K562 (cell line): ENCODE data around the gene ZNF319. TPM values are rescaled to one million over a fixed set of nuclear protein-coding genes. Genes with fewer than 3 reads are reported as not detected.

Experiments
- ARID3A ChIP-seq: IDR thresholded peaks from 2 replicates; pipeline ENCODE4 v1.6.1; 2012; ENCODE audit warnings: low read depth, low read length, improper control_type of control experiment, borderline replicate concordance
- ASH1L ChIP-seq: fragments of 450-650 bp; IDR thresholded peaks from 2 replicates; pipeline ENCODE4 v1.6.1; 2018; ENCODE audit warnings: borderline replicate concordance, mild to moderate bottlenecking, low read depth; ENCODE audit not compliant: partially characterized antibody
- C11orf30 ChIP-seq: fragments of 450-650 bp; IDR thresholded peaks from 2 replicates; pipeline ENCODE4 v1.6.1; 2016; ENCODE audit warnings: low read depth, mild to moderate bottlenecking
- CREB5 ChIP-seq: fragments of 250-450 bp; sonication (Bioruptor Pico); IDR thresholded peaks from 2 replicates; pipeline ENCODE4 v1.5.0; 2020; ENCODE audit warnings: mild to moderate bottlenecking
- HMG20B ChIP-seq: fragments of 250-450 bp; sonication (Bioruptor Pico); IDR thresholded peaks from 2 replicates; pipeline ENCODE4 v1.5.0; 2021; ENCODE audit warnings: mild to moderate bottlenecking
- IFI16 ChIP-seq: fragments of 250-450 bp; sonication (Bioruptor Pico); IDR thresholded peaks from 2 replicates; pipeline ENCODE4 v2.1.2; 2022; ENCODE audit warnings: mild to moderate bottlenecking, inconsistent platforms
- KAT2B ChIP-seq: IDR thresholded peaks from one replicate; pipeline ENCODE4 v1.6.1; 2012; ENCODE audit warnings: low read depth, mild to moderate bottlenecking, control low read depth, inconsistent platforms, low read length, moderate library complexity
- NR2C1 ChIP-seq, 2 experiments: fragments of 450-650 bp; IDR thresholded peaks; 2 replicates each; pipeline ENCODE4 v1.6.1; 2017; ENCODE audit warnings: mild to moderate bottlenecking in 2 of 2, antibody characterized with exemption in 1 of 2, inconsistent platforms in 1 of 2, missing compliant biosample characterization in 1 of 2, missing genetic modification characterization in 1 of 2
- PURB ChIP-seq: sonication (generic); formaldehyde crosslinking; IDR thresholded peaks from 2 replicates; pipeline ENCODE4 v1.9.0; 2021; ENCODE audit warnings: low read depth, mild to moderate bottlenecking, missing genetic modification reagents
- RBM39 ChIP-seq: fragments of 200-400 bp; formaldehyde crosslinking; optimal IDR thresholded peaks from 2 replicates; pipeline ENCODE3; 2018; ENCODE audit warnings: low read depth, low read length
- SIN3A ChIP-seq, 2 experiments: fragments of 150-350 bp in 1 of 2; IDR thresholded peaks; 2 replicates each; pipeline ENCODE4 v1.6.1; 2011 to 2016; ENCODE audit warnings: borderline replicate concordance in 2 of 2, low read depth in 2 of 2, low read length in 2 of 2, mild to moderate bottlenecking in 2 of 2, moderate library complexity in 2 of 2; ENCODE audit not compliant: control insufficient read depth in 1 of 2
- TCF7L2 ChIP-seq: fragments of 150-350 bp; IDR thresholded peaks from 2 replicates; pipeline ENCODE4 v1.6.1; 2016; ENCODE audit warnings: low read depth, mild to moderate bottlenecking, low read length, moderate library complexity
- ZBTB17 ChIP-seq: fragments of 450-650 bp; formaldehyde crosslinking; IDR thresholded peaks from 2 replicates; pipeline ENCODE4 v1.4.0; 2020; ENCODE audit warnings: mild to moderate bottlenecking
- ZNF436 ChIP-seq: fragments of 250-450, 450-650 bp; sonication (Bioruptor Pico); formaldehyde crosslinking; IDR thresholded peaks from 2 replicates; pipeline ENCODE4 v1.7.0; 2020; ENCODE audit warnings: mild to moderate bottlenecking
- ZNF592 ChIP-seq: fragments of 450-650 bp; IDR thresholded peaks from 2 replicates; pipeline ENCODE4 v1.6.1; 2017; ENCODE audit warnings: antibody characterized with exemption, mild to moderate bottlenecking
- ZNF696 ChIP-seq: fragments of 250-450 bp; sonication (Bioruptor Pico); conservative IDR thresholded peaks from 2 replicates; pipeline ENCODE4 v1.4.0; 2020; ENCODE audit warnings: mild to moderate bottlenecking, moderate library complexity
- polyA plus RNA-seq, 8 experiments: library from polyadenylated mRNA; depleted of rRNA in 4 of 8; stranded (reverse) in 5 of 8; unstranded in 3 of 8; fragments of >200 nt; fragmentation: Nextera tagmentation in 2 of 8; fragmentation: Illumina TruSeq in 1 of 8; extraction: Ambion mirVana in 2 of 8; extraction: Trizol in 1 of 8; gene quantifications; 2 replicates each; pipeline versions ENCODE4 v1.2.1 to v1.2.3, GENCODE V29; 2011 to 2014; ENCODE audit warnings: inconsistent platforms in 1 of 8, missing spikeins in 1 of 8
- total RNA-seq, 7 experiments: library from RNA; depleted of rRNA in 6 of 7; stranded (reverse); fragments of >200 nt in 6 of 7; fragmentation: Illumina TruSeq in 2 of 7; extraction: Trizol in 2 of 7; gene quantifications; 2 replicates each; pipeline versions ENCODE4 v1.2.1 to v1.2.3, GENCODE V29; 2011 to 2021; ENCODE audit warnings: low replicate concordance in 1 of 7
- TF ChIP-seq, protein P1 (sequence below): fragments of 250-450 bp; sonication (Bioruptor Pico); IDR thresholded peaks from 2 replicates; pipeline ENCODE4 v1.8.0; 2021; ENCODE audit warnings: moderate library complexity, mild to moderate bottlenecking, inconsistent platforms

Gene ZNF319
- total and polyA plus RNA-seq, 9 of the 15 experiments (the other 6 are each of a cell fraction or from before 2014, with no cell fraction given), result 0.20 to 5.7 (median 1.4) TPM

DNA sequence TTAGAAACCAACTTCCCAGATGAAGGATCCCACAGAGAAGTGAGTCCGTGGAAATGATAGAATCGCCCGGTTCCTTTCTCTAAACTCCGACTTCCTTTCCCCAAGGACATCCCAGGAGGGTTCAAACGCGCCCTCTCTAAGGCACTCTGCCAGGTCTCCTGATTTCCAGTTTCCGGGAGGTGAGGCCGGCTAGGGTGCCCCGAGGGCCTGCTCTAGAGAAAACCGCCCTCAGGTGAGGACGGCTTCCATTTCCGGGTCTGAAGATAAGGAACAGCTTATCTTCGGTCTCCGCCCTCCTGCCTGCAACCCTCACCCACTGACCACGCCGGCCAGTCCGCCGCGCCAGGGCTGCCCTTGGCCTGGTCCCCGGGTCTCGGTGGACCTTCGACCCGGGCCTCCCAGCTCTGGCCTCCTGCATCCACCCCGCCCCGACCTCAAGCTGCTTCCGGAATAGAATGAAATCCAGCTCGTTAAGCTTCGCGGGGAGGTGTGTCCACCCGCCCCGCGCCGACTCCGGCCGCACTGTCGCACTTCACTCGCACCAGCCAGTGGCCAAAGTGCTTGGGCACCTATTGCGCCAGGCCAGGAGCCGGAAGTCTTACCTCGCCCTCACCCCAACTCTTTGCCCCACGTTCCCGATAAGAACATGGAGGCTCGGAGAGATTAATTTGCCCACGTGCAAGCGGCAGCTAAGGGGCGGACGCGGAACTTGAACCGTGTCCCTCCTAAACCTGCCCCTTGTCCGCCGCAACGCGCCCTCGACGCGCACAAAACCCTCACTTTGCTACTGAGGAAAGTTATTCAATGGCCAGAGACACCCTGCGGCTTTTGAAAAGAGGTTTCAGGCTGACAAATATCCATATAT, 24.2 kb upstream of the ZNF319 start (continued):
- no peak for TF ChIP-seq CREB5
- no peak for TF ChIP-seq ARID3A
- TF ChIP-seq ZNF696 (CRISPR knock-in tag), result no peak
- TF ChIP-seq KAT2B, result no peak
- no peak for TF ChIP-seq C11orf30
- no peak for TF ChIP-seq RBM39
- peak; percentile 38; the same call in 1 of the 2 replicates for TF ChIP-seq ZNF592
- no peak for TF ChIP-seq PURB (CRISPR knock-in tag)
- TF ChIP-seq IFI16 (CRISPR knock-in tag), result no peak
- TF ChIP-seq, protein P1, sequence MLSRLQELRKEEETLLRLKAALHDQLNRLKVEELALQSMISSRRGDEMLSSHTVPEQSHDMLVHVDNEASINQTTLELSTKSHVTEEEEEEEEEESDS (CRISPR knock-in tag), result no peak
- TF ChIP-seq NR2C1 (IDR thresholded peaks at IDR 0.05), result peak; percentile 11; the same call in 1 of the 2 replicates
- peak; percentile 43; the same call in 1 of the 2 replicates for TF ChIP-seq NR2C1 (tag; IDR thresholded peaks at IDR 0.05)
- TF ChIP-seq ZBTB17 (CRISPR knock-in tag), result no peak
- no peak for TF ChIP-seq TCF7L2
- TF ChIP-seq SIN3A (IDR thresholded peaks at IDR 0.05; ENCODE audit: borderline replicate concordance in 2 of 2, control insufficient read depth in 1 of 2, low read depth in 2 of 2, low read length in 2 of 2), result peak in 1 of 2 experiments; percentile 57; a peak in 1 of 4 replicates
- TF ChIP-seq ASH1L, result no peak
- no peak for TF ChIP-seq ZNF436 (CRISPR knock-in tag)
- TF ChIP-seq HMG20B, result no peak
